Putamen (tissue), 1 donor: ENCODE measurements around the gene PLXNA4.

Experiments used
- DNase-seq: peaks from one replicate; pipeline ENCODE4 v3.0.0-alpha.2; 2016; ENCODE audit warnings: low spot score

Gene PLXNA4

GRCh38 chr7:132082394-132082793, 493.9 kb downstream of the PLXNA4 start:
- no peak for DNase-seq

GRCh38 chr7:132081686-132082085, 494.6 kb downstream of the PLXNA4 start:
- DNase-seq: no peak

- no peak for DNase-seq
These were observed 495.2 kb downstream of the PLXNA4 start for GRCh38 chr7:132080967-132081668.

DNA sequence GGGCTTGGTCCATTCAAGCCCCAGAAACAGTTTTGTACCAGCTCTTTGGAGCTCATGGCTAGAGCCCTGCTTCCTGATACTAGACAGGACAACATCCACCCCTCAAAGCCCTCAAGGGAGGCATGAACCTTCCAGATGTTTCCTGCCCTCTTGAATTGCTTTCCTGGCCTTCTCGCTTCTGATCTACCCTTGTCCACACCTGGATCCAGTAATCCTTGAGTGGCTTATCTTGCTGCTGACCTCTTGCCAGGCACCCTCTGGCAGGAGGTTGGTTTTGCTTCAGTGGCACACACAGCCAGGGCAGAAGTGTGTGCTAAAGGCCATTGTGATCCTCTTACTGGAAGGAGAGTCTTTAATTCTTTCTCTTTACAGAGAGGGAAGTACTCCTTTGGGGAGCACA, 495.8 kb downstream of the PLXNA4 start:
- DNase-seq: no peak

GRCh38 chr7:132078891-132079735, 497.2 kb downstream of the PLXNA4 start:
- DNase-seq: no peak

DNA sequence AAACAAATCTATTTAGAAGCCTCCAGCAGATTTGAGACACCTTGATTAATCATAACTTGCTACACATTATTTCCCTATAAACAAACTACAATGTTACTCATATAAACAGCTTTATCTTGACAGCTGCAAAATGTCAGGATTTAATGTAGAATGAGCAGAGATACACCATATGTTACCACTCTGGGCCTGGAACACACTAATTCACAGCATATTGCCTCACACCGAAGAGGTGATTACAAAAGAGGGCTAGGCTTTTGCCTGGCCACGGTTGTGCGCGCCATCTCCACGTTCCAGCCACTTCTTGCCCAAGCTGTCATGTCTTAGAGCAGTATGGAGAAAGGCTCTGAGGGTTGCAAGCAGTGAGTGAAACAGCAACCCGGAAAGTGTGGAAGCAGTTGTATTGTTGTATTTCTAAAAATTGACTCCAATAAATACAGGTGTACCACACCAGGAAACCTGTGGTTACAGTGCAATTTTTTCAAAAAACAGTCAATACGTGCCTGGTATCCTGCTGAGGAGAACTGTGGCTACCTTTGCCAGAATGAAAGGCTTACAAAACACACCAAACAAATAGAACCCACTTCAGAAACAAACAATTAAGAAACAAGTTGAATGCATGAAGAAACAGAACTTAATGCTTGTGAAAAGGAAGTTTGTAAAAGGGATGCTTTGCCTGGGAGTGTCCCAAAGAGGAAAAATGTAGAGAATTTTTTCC, 498.1 kb downstream of the PLXNA4 start:
- no peak for DNase-seq

GRCh38 chr7:132076301-132077035, 499.8 kb downstream of the PLXNA4 start:
- peak; percentile 65 for DNase-seq

DNA sequence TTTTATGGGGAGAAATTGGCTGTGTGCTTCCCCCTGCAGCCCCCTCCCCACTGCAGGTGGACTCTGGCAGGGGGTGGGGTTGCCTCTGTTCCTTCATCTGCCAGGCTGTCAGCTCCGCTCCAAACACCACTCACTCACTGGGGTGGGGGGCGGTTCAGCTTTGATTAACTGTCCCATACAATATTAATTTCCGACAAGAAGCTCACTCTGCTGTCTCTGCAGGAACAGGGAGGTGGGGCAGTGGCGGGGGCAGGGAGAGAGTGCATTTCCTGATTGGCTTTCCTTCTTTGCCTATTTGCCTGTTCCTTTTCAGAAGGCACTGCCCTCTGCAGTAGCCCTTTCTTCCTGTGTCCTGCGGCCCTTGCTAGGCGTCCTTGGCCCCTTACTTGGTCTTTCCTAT, 500.8 kb downstream of the PLXNA4 start:
- no peak for DNase-seq

- DNase-seq: no peak
These were observed 502.2 kb downstream of the PLXNA4 start for GRCh38 chr7:132073920-132074589.
